B cell (primary cell): ENCODE data around the gene DCAF15. TPM values are rescaled to one million over a fixed set of nuclear protein-coding genes. Genes with fewer than 3 reads are reported as not detected.

Experiments
- ATAC-seq: fragments of 200-7000 bp; cut with Tn5 transposase; one replicate; pipeline ENCODE4 v1.10.0; 2021; ENCODE audit warnings: low read depth, mild to moderate bottlenecking, moderate number of reproducible peaks, moderate library complexity
- CTCF ChIA-PET: fragments of 350-600 bp; sonication (Branson Sonifier 250); formaldehyde crosslinking; loops from one replicate; lab custom pipeline; 2021; ENCODE audit warnings: antibody characterized with exemption, inconsistent platforms; lab: Charles Lee
- POLR2A ChIA-PET: fragments of 350-600 bp; sonication (Branson Sonifier 250); formaldehyde crosslinking; loops from one replicate; lab custom pipeline; 2021; ENCODE audit warnings: antibody characterized with exemption; lab: Charles Lee
- DNase-seq: peaks from one replicate; pipeline ENCODE4 v3.0.0; 2013
- H2AFZ ChIP-seq: 2 replicates; pipeline ENCODE4 v1.6.1; 2012; ENCODE audit warnings: mild to moderate bottlenecking, low read depth, low read length; ENCODE audit not compliant: insufficient read depth, poor library complexity, severe bottlenecking
- H3K27ac ChIP-seq, 2 donors: 1 replicate in 1 of 2; 2 replicates in 1 of 2; pipeline ENCODE4 v1.5.1; 2012 to 2013; ENCODE audit warnings: low read length in 2 of 2, mild to moderate bottlenecking in 2 of 2, moderate library complexity in 1 of 2
- H3K27me3 ChIP-seq, 4 experiments: fragments of 200-600 bp in 1 of 4; sonication (generic) in 1 of 4; replicated peaks in 1 of 4; 1 replicate in 2 of 4; 2 replicates in 2 of 4; pipeline versions ENCODE4 v1.6.1 to v1.7.0; 2013 to 2016; ENCODE audit warnings: low read length in 3 of 4, mild to moderate bottlenecking in 2 of 4, mixed read lengths in 1 of 4, moderate library complexity in 1 of 4; ENCODE audit not compliant: insufficient read depth in 4 of 4, control insufficient read depth in 3 of 4; ENCODE audit errors: control extremely low read depth in 1 of 4
- H3K36me3 ChIP-seq, 2 experiments: replicated peaks in 1 of 2; 1 replicate in 1 of 2; 2 replicates in 1 of 2; pipeline versions ENCODE4 v1.6.1 to v1.7.1; 2013; ENCODE audit warnings: low read length in 1 of 2; ENCODE audit not compliant: insufficient read depth in 2 of 2, control insufficient read depth in 1 of 2; ENCODE audit errors: control extremely low read depth in 1 of 2, extremely low read depth in 1 of 2
- H3K4me1 ChIP-seq, 2 donors: fragments of 200-600 bp in 1 of 2; sonication (generic) in 1 of 2; 1 replicate in 1 of 2; 2 replicates in 1 of 2; pipeline versions ENCODE4 v1.5.1 to v1.6.1; 2013 to 2017; ENCODE audit warnings: low read length in 2 of 2; ENCODE audit not compliant: control insufficient read depth in 2 of 2, insufficient read depth in 2 of 2
- H3K4me2 ChIP-seq: replicated peaks from 2 replicates; pipeline ENCODE3; 2012; ENCODE audit warnings: mild to moderate bottlenecking, low read depth, low read length; ENCODE audit not compliant: poor library complexity, severe bottlenecking
- H3K4me3 ChIP-seq, 5 experiments: fragments of 200-600 bp in 1 of 5; sonication (generic) in 1 of 5; 1 replicate in 3 of 5; 2 replicates in 2 of 5; pipeline versions ENCODE4 v1.5.1 to v1.7.0; 2011 to 2016; ENCODE audit warnings: low read length in 4 of 5, mild to moderate bottlenecking in 4 of 5, low read depth in 2 of 5, control low read depth in 1 of 5, moderate library complexity in 1 of 5; ENCODE audit not compliant: insufficient read depth in 1 of 5; ENCODE audit errors: control extremely low read depth in 1 of 5, extremely low read depth in 1 of 5
- H3K79me2 ChIP-seq: fragments of 200-600 bp; sonication (generic); one replicate; pipeline ENCODE4 v1.6.0; 2016; ENCODE audit warnings: low read length; ENCODE audit not compliant: control insufficient read depth, insufficient read depth
- H3K9ac ChIP-seq: fragments of 200-600 bp; sonication (generic); 2 replicates; pipeline ENCODE4 v1.6.1; 2017; ENCODE audit warnings: mild to moderate bottlenecking, low read length, moderate library complexity
- H3K9me3 ChIP-seq, 3 donors: one replicate each; pipeline versions ENCODE4 v1.6.1 to v1.7.1; 2013; ENCODE audit warnings: low read length in 2 of 3; ENCODE audit not compliant: control insufficient read depth in 2 of 3, insufficient read depth in 1 of 3; ENCODE audit errors: control extremely low read depth in 1 of 3
- H4K20me1 ChIP-seq: 2 replicates; pipeline ENCODE4 v1.6.0; 2012; ENCODE audit warnings: mild to moderate bottlenecking, low read length; ENCODE audit not compliant: insufficient read depth, control insufficient read depth, poor library complexity, severe bottlenecking
- H3K27ac Mint-ChIP-seq: one replicate; pipeline ENCODE4 v1.8.0; 2021; ENCODE audit warnings: mixed read lengths
- H3K27me3 Mint-ChIP-seq: one replicate; pipeline ENCODE4 v1.8.0; 2021; ENCODE audit warnings: mixed read lengths
- H3K4me1 Mint-ChIP-seq: one replicate; pipeline ENCODE4 v1.8.0; 2021; ENCODE audit warnings: mixed read lengths
- H3K4me3 Mint-ChIP-seq: one replicate; pipeline ENCODE4 v1.8.0; 2021; ENCODE audit warnings: mixed read lengths
- H3K9me3 Mint-ChIP-seq: one replicate; pipeline ENCODE4 v1.8.0; 2022; ENCODE audit warnings: mixed read lengths; ENCODE audit not compliant: insufficient read depth
- CTCF ChIP-seq: fragments of 200-600 bp; IDR thresholded peaks from one replicate; pipeline ENCODE4 v1.8.0; 2022; ENCODE audit warnings: antibody characterized with exemption, mild to moderate bottlenecking
- EZH2 ChIP-seq: IDR thresholded peaks from 2 replicates; pipeline ENCODE4 v1.6.1; 2012; ENCODE audit warnings: borderline replicate concordance, low read depth, mild to moderate bottlenecking, moderate library complexity, low read length; ENCODE audit not compliant: insufficient read depth, poor library complexity, severe bottlenecking
- WGBS: methylation state at CpG from one replicate; pipeline ENCODE4 v1.1.5; 2013; ENCODE audit warnings: missing lambda C conversion rate; ENCODE audit not compliant: insufficient coverage; 5-methylcytosine and 5-hydroxymethylcytosine counted together
- intact Hi-C: fragments of 100-400 bp; cut with micrococcal nuclease; formaldehyde crosslinking; loops from one replicate; pipeline ENCODE4 v1.10.0; 2022
- polyA minus RNA-seq: library from RNA; depleted of rRNA, polyadenylated mRNA; stranded (reverse); fragments of >200 nt; gene quantifications from 2 replicates; pipeline ENCODE4 v1.2.3, GENCODE V29; 2012
- polyA plus RNA-seq: library from polyadenylated mRNA; depleted of rRNA; stranded (reverse); fragments of >200 nt; gene quantifications from 2 replicates; pipeline ENCODE4 v1.2.3, GENCODE V29; 2012
- total RNA-seq, 2 donors: library from RNA; stranded (reverse); fragments of 120-200 nt in 1 of 2; gene quantifications; 1 replicate in 1 of 2; 2 replicates in 1 of 2; pipeline versions ENCODE4 v1.2.3 to v1.2.4, GENCODE V29; 2013 to 2022

DCAF15 gene
- total RNA-seq (115 and 116 TPM in 2 replicates), polyA plus RNA-seq (157 and 160 TPM in 2 replicates), polyA minus RNA-seq (46.6 and 63.3 TPM in 2 replicates)
- total RNA-seq (2013) = 41.7 TPM

GRCh38 chr19:13952154-13952930 lies at the start of gene DCAF15:
TSS of gene DCAF15 (plus strand) at chr19:13952509. CDS start at chr19:13952513, 4 bp downstream.
- no peak for TF ChIP-seq EZH2
- H3K4me1 ChIP-seq = peaks cover 15 to 18% of the 10 kb centered on the region in 2 donors
- 2% methylated on average over 39 of the region's 65 CpGs for WGBS
- H3K9ac ChIP-seq = peak within 1 kb of the TSS; percentile 91
- intact Hi-C loops = loop anchor here (1.0 to 5.0 kb wide), 6 partner anchors 34 to 165 kb away; partner anchors contain the start of genes BRME1, CC2D1A, MISP3 and PRKACA
- peak within 1 kb of the TSS; percentile 98 for H3K4me2 ChIP-seq
- H3K4me3 Mint-ChIP-seq = peak within 1 kb of the TSS; percentile 96
- H3K4me1 Mint-ChIP-seq = peaks cover 21% of the 10 kb centered on the region
- H3K9me3 ChIP-seq = no peaks in the 10 kb centered on the region
- H3K27me3 ChIP-seq = no peaks in the 10 kb centered on the region
- no peaks in the 10 kb centered on the region for H3K27me3 Mint-ChIP-seq
- peak within 1 kb of the TSS; percentile 96 for H3K27ac Mint-ChIP-seq
- peak; percentile 95 for ATAC-seq
- H3K9me3 Mint-ChIP-seq = no peaks in the 10 kb centered on the region
- peak within 1 kb of the TSS; percentile 89 for H2AFZ ChIP-seq
- CTCF ChIA-PET = interaction anchor here (0.7 to 2.3 kb wide), 8 partner anchors 18 to 119 kb away, joined by 3 to 10 read pairs (median 4); partner anchors contain the start of gene IL27RA
- DNase-seq = peak; percentile 100
- peak within 1 kb of the TSS; percentile 55 to 98 (median 76) for H3K4me3 ChIP-seq
- H3K79me2 ChIP-seq = peaks cover 30% of the 10 kb centered on the region
- peaks cover 0 to 26% of the 10 kb centered on the region in 2 experiments for H3K36me3 ChIP-seq
- H3K27ac ChIP-seq = peak within 1 kb of the TSS; percentile 34 to 85
- H4K20me1 ChIP-seq = peaks cover 34% of the 10 kb centered on the region
- POLR2A ChIA-PET = interaction anchor here (0.5 to 2.8 kb wide), 9 partner anchors 34 to 105 kb away, joined by 3 to 12 read pairs (median 6); partner anchors contain the start of genes IL27RA and RFX1

GRCh38 chr19:13902993-13903555 lies 49.2 kb upstream of the DCAF15 start:
- no peaks in the 10 kb centered on the region for H3K36me3 ChIP-seq
- Mint-ChIP-seq H3K27me3 (no peaks in the 10 kb centered on the region), H3K4me3 (no peak overlapping the region), H3K9me3 (no peaks in the 10 kb centered on the region), H3K27ac (peak overlapping the region; percentile 15), H3K4me1 (peaks cover 13% of the 10 kb centered on the region)
- H4K20me1 ChIP-seq = no peaks in the 10 kb centered on the region
- no peak overlapping the region for H3K27ac ChIP-seq
- no peak overlapping the region for H3K4me3 ChIP-seq
- WGBS = 51% methylated on average over 4 of the region's 4 CpGs
- ATAC-seq = no peak
- no peaks in the 10 kb centered on the region for H3K9me3 ChIP-seq
- H3K9ac ChIP-seq = no peak overlapping the region
- H3K4me1 ChIP-seq = peaks cover 9 to 13% of the 10 kb centered on the region in 2 donors
- peaks cover 12% of the 10 kb centered on the region for H3K79me2 ChIP-seq
- no peak overlapping the region for H3K4me2 ChIP-seq
- intact Hi-C loops = loop anchor here (1.0 kb wide), 1 partner anchor 140 kb away; no protein-coding TSS in a partner anchor
- ChIA-PET POLR2A (interaction anchor here (1.0 kb wide), 1 partner anchor 129 kb away, joined by 6 read pairs; the partner anchor contains the start of gene IL27RA), CTCF (interaction anchor here (0.6 to 3.6 kb wide), 13 partner anchors 102 to 174 kb away, joined by 3 to 19 read pairs (median 3); partner anchors contain the start of genes IL27RA and MISP3)
- H2AFZ ChIP-seq = no peak overlapping the region
- TF ChIP-seq EZH2 = no peak
- TF ChIP-seq CTCF = peak; percentile 52
- H3K27me3 ChIP-seq = no peaks in the 10 kb centered on the region
- peak; percentile 59 for DNase-seq
